HEK293 (cell line): ENCODE data around the gene USP3.

Source experiments
- CTCF ChIP-seq: fragments of 450-650 bp; formaldehyde crosslinking; IDR thresholded peaks from 2 replicates; pipeline ENCODE4 v1.5.1; 2016; ENCODE audit warnings: missing biosample characterization, missing genetic modification characterization
- ZBTB8A ChIP-seq: fragments of 450-650 bp; formaldehyde crosslinking; IDR thresholded peaks from 2 replicates; pipeline ENCODE4 v1.5.1; 2016; ENCODE audit warnings: missing biosample characterization, missing genetic modification characterization
- ZNF274 ChIP-seq, 2 experiments: fragments of 200-500 bp in 1 of 2; fragments of 450-650 bp in 1 of 2; sonication (Bioruptor generic) in 1 of 2; formaldehyde crosslinking in 1 of 2; IDR thresholded peaks; 2 replicates each; pipeline versions ENCODE4 v1.5.1 to v1.6.1; 2014 to 2016; ENCODE audit warnings: borderline replicate concordance in 1 of 2, inconsistent platforms in 1 of 2, low read length in 1 of 2, missing biosample characterization in 1 of 2, missing genetic modification characterization in 1 of 2

- TF ChIP-seq ZNF274 (IDR thresholded peaks at IDR 0.05; ENCODE audit: low read length) (no peak), ZNF274 (tag by site-specific recombination; IDR thresholded peaks at IDR 0.05; ENCODE audit: borderline replicate concordance) (no peak), ZBTB8A (tag by site-specific recombination) (no peak), CTCF (tag by site-specific recombination) (no peak)
Measured at GRCh38 chr15:63469190-63469589, 35.2 kb upstream of the USP3 start.
